ENCODE measurements around the gene FCGR1A. TPM values are rescaled to one million over a fixed set of nuclear protein-coding genes. Genes with fewer than 3 reads are reported as not detected.
"Not testable (repeated sequence)": the region's sequence is repeated elsewhere in the genome, so short reads cannot be mapped to it uniquely, and the experiment has no call there.

The FCGR1A gene
- total and polyA plus RNA-seq, 2 of the 4 experiments (the other 2 are of a cell fraction), result not detected

DNA sequence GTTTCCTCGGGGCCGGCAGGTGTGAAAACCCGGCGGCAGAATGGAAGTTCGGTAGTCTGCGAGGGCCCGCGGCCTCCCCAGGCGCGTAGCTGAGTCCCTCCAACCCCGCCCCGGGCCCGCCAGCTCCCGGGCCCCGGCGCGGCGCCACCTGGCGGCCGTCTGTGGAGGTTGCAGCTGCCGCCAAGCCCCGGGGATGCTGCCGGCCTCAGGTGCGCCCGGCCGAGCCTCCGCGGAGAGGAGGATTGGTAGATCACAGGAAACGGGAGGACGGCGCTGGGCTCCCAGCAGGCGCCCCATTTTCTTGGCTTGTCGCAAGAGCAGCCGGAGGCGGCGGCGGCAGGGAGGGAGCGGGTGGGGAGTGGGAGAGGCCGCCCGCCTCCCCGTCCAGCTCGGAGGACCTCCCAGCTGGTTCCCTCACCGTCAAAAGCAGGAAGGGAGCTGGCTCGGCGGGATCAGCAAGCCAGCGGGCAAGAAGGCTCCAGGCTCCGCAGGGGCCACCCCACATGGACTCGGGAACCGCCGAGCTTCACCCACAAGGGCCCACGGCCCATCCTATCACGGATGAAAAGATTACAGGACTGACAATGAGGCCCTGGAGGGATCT, 10.5 kb downstream of the FCGR1A start:
- H2BK20ac ChIP-seq (ENCODE audit: low read depth, low read length); intact Hi-C loops (cut with micrococcal nuclease); H3K27me3 ChIP-seq (ENCODE audit: control insufficient read depth, insufficient read depth, low read length); H3K4ac ChIP-seq (ENCODE audit: low read depth, low read length); H3K18ac ChIP-seq (ENCODE audit: low read depth, low read length); H3K9me3 ChIP-seq (ENCODE audit: control insufficient read depth, insufficient read depth, low read length); H4K91ac ChIP-seq (ENCODE audit: insufficient read depth, low read depth, low read length); H2AK5ac ChIP-seq (ENCODE audit: low read depth, low read length); H3K79me1 ChIP-seq (ENCODE audit: low read depth in 1 of 2, low read length in 2 of 2); H2BK15ac ChIP-seq (ENCODE audit: low read depth, low read length); H4K20me1 ChIP-seq (ENCODE audit: insufficient read depth, low read length); H2BK5ac ChIP-seq (ENCODE audit: low read depth, low read length, poor library complexity, severe bottlenecking); H3K14ac ChIP-seq (replicated peaks; ENCODE audit: low read depth, low read length); CTCF ChIA-PET; POLR2A ChIA-PET (ENCODE audit: unreplicated experiment); H2AK9ac ChIP-seq (replicated peaks; ENCODE audit: low read depth, low read length, poor library complexity); H3K23ac ChIP-seq (ENCODE audit: low read depth, low read length); H3K27ac ChIP-seq (ENCODE audit: insufficient read depth, low read length); H2BK120ac ChIP-seq (ENCODE audit: low read depth, low read length); BruUV-seq (replicated peaks); H4K5ac ChIP-seq (ENCODE audit: low read depth, low read length); H3K9ac ChIP-seq (ENCODE audit: low read depth, low read length); H3K4me1 ChIP-seq (ENCODE audit: control insufficient read depth, insufficient read depth, low read length); dilution Hi-C loops (cut with HindIII; ENCODE audit: low sequenced_read_pairs, unreplicated experiment); in situ Hi-C loops (cut with MboI; ENCODE audit: low sequenced_read_pairs); H3K4me2 ChIP-seq (ENCODE audit: low read depth, low read length); H3K56ac ChIP-seq (ENCODE audit: extremely low read depth, insufficient read depth, low read length); H3K9me1 ChIP-seq (ENCODE audit: insufficient read depth, low read length); H4K8ac ChIP-seq (ENCODE audit: low read depth in 2 of 2, low read length in 2 of 2); H3K4me3 ChIP-seq (ENCODE audit: insufficient read depth, low read depth, low read length); H3K36me3 ChIP-seq (ENCODE audit: control insufficient read depth, insufficient read depth, low read length); H2AFZ ChIP-seq (replicated peaks; ENCODE audit: low read length, poor library complexity): not testable (repeated sequence)
- no CpG with 5 or more reads among the region's 52 CpGs for WGBS, 2 experiments (ENCODE audit: extremely low coverage in 2 of 2, insufficient read length in 1 of 2)
- TF ChIP-seq MAZ (IDR thresholded peaks at IDR 0.05; ENCODE audit: borderline replicate concordance, low read depth, low read length) (peak; percentile 49; the same call in 1 of the 2 replicates), SMC3 (IDR thresholded peaks at IDR 0.05; ENCODE audit: low read depth, low read length) (peak; percentile 27), RAD21 (IDR thresholded peaks at IDR 0.05; ENCODE audit: low read length) (peak; percentile 24; the same call in 1 of the 2 replicates)
- TF ChIP-seq, protein P1, sequence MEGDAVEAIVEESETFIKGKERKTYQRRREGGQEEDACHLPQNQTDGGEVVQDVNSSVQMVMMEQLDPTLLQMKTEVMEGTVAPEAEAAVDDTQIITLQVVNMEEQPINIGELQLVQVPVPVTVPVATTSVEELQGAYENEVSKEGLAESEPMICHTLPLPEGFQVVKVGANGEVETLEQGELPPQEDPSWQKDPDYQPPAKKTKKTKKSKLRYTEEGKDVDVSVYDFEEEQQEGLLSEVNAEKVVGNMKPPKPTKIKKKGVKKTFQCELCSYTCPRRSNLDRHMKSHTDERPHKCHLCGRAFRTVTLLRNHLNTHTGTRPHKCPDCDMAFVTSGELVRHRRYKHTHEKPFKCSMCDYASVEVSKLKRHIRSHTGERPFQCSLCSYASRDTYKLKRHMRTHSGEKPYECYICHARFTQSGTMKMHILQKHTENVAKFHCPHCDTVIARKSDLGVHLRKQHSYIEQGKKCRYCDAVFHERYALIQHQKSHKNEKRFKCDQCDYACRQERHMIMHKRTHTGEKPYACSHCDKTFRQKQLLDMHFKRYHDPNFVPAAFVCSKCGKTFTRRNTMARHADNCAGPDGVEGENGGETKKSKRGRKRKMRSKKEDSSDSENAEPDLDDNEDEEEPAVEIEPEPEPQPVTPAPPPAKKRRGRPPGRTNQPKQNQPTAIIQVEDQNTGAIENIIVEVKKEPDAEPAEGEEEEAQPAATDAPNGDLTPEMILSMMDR (conservative IDR thresholded peaks at IDR 0.05; ENCODE audit: low read depth, low read length), result peak; percentile 56
- DNase-seq, result peak; percentile 14
- ATAC-seq (ENCODE audit: low read depth), result peak; percentile 97

DNA sequence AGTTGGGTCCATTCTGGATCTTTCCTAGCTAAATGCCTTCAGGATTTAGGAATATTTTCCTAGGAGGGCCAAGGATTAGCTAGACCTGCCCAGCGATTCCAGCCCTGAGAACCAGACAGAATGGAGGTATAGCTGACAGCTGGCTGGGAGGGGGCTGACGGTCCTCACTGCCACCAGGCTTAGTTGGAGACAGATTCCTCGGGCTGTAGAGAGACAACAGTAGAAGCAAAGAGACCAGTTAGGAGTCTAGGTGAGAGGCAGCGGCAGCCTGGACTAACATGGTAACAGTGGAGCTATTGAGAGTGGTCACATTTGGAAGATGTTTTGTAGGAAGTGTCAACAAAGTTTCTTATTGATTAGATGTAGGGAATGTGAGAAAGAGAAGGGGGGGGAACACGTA, 11.4 kb downstream of the FCGR1A start:
- H3K4me2 ChIP-seq (ENCODE audit: low read depth, low read length); H3K4me3 ChIP-seq (ENCODE audit: insufficient read depth, low read depth, low read length); H3K79me1 ChIP-seq (ENCODE audit: low read depth in 1 of 2, low read length in 2 of 2); H3K18ac ChIP-seq (ENCODE audit: low read depth, low read length); H3K56ac ChIP-seq (ENCODE audit: extremely low read depth, insufficient read depth, low read length); H3K4me1 ChIP-seq (ENCODE audit: control insufficient read depth, insufficient read depth, low read length); intact Hi-C loops (cut with micrococcal nuclease); H2BK120ac ChIP-seq (ENCODE audit: low read depth, low read length); CTCF ChIA-PET; H2BK5ac ChIP-seq (ENCODE audit: low read depth, low read length, poor library complexity, severe bottlenecking); H2AK5ac ChIP-seq (ENCODE audit: low read depth, low read length); H3K23ac ChIP-seq (ENCODE audit: low read depth, low read length); H3K27ac ChIP-seq (ENCODE audit: insufficient read depth, low read length); H2AFZ ChIP-seq (replicated peaks; ENCODE audit: low read length, poor library complexity); H4K20me1 ChIP-seq (ENCODE audit: insufficient read depth, low read length); in situ Hi-C loops (cut with MboI; ENCODE audit: low sequenced_read_pairs); H2BK15ac ChIP-seq (ENCODE audit: low read depth, low read length); H3K4ac ChIP-seq (ENCODE audit: low read depth, low read length); H4K8ac ChIP-seq (ENCODE audit: low read depth in 2 of 2, low read length in 2 of 2); POLR2A ChIA-PET (ENCODE audit: unreplicated experiment); H3K14ac ChIP-seq (replicated peaks; ENCODE audit: low read depth, low read length); H4K5ac ChIP-seq (ENCODE audit: low read depth, low read length); H3K36me3 ChIP-seq (ENCODE audit: control insufficient read depth, insufficient read depth, low read length); H3K27me3 ChIP-seq (ENCODE audit: control insufficient read depth, insufficient read depth, low read length); H2BK20ac ChIP-seq (ENCODE audit: low read depth, low read length); BruUV-seq (replicated peaks); H3K9me1 ChIP-seq (ENCODE audit: insufficient read depth, low read length); ATAC-seq (ENCODE audit: low read depth); dilution Hi-C loops (cut with HindIII; ENCODE audit: low sequenced_read_pairs, unreplicated experiment); H3K9ac ChIP-seq (ENCODE audit: low read depth, low read length); H2AK9ac ChIP-seq (replicated peaks; ENCODE audit: low read depth, low read length, poor library complexity); H3K9me3 ChIP-seq (ENCODE audit: control insufficient read depth, insufficient read depth, low read length); DNase-seq; H4K91ac ChIP-seq (ENCODE audit: insufficient read depth, low read depth, low read length): not testable (repeated sequence)
- WGBS, 2 experiments (ENCODE audit: extremely low coverage in 2 of 2, insufficient read length in 1 of 2), result no CpG with 5 or more reads among the region's 5 CpGs

All from IMR-90 (cell line).